ENCODE data around the gene MBNL2. TPM values are rescaled to one million over a fixed set of nuclear protein-coding genes. Genes with fewer than 3 reads are reported as not detected.

The MBNL2 gene
- total and polyA plus RNA-seq, 2 of the 4 experiments (the other 2 are of a cell fraction), result 26.9 to 103 TPM

DNA sequence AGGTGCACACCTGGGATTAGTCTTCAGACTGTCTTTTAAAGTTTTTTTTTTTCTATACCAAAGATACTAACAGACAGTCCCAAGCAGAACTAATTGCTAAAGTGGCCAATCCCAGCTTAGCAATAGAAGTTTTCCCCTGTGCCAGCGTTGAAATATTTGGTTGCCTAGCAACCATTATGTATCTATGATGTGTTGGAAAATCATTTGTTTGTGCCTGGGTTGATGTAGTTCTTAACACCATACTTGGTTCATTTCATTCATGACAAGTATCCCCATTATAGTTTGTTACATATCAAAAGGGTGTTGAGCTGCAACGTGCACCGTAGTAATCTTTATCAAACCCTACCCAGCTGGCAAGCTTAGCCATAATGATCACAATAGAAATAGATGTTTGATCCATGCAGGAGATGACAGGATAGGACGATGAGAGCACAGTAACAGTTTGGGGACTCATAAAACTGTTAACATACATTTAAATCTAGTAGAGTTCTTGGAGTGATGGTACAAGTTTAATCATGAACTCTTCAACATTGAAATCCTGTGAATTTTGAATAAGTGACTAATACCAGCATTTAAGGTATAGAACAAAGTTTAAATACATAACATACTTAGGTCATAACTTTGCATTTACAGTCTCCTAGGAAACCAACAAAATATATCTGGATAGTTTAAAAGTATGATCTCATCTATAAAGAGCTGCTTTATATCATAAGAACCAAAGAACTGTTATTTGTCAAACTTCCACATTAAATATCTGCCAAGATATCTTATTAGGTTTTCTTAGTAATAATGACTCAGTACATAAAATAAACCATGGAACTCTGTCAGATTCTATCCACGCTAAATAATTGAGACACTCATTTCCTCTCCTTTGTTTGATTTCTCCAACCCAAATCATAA, 73.4 kb downstream of the MBNL2 start (continued):
- TF ChIP-seq RCOR1 (IDR thresholded peaks at IDR 0.05; ENCODE audit: insufficient replicate concordance, low read length), result no peak
- no peak for TF ChIP-seq MXI1 (IDR thresholded peaks at IDR 0.05; ENCODE audit: borderline replicate concordance, low read depth, low read length)
- 0 out of 2 replicates have a peak, but pooled peaks have one; percentile 5 for TF ChIP-seq FOS (IDR thresholded peaks at IDR 0.05; ENCODE audit: low read depth, low read length)
- TF ChIP-seq POLR2A (IDR thresholded peaks at IDR 0.05; ENCODE audit: low read depth, low read length), result no peak

DNA sequence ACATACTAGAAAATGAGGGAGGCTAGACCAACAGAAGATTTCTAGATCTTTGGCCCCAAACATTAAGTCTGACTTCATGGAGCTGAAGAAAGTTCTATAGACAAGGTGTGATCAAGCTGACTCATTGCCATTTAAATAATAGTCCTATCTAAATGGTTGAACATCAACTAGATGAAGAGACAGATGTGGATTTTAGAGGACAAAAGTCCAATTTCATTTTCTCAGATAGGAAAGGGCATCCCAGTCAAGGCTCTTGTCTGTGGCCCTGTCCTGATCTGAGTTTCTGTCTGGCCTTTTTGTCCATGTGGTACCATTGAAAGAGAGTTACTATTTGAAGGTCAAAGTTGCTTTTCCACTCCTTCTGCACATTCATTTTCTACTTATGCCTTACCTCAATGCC, 74.6 kb downstream of the MBNL2 start:
- H3K4me2 ChIP-seq (ENCODE audit: low read depth, low read length), result no peak overlapping the region
- H3K23ac ChIP-seq (ENCODE audit: low read depth, low read length), result peak overlapping the region; percentile 87; the same call in 1 of the 2 replicates
- H4K8ac ChIP-seq (ENCODE audit: low read depth in 2 of 2, low read length in 2 of 2), result peak overlapping the region in 1 of 2 experiments; percentile 55; a peak in 2 of 4 replicates
- peaks cover 12% of the 10 kb centered on the region for H3K36me3 ChIP-seq (ENCODE audit: control insufficient read depth, insufficient read depth, low read length)
- BruUV-seq (replicated peaks), result no TSS peak
- H4K5ac ChIP-seq (ENCODE audit: low read depth, low read length), result no peak overlapping the region
- TF ChIP-seq RCOR1 (IDR thresholded peaks at IDR 0.05; ENCODE audit: insufficient replicate concordance, low read length) (no peak), MAZ (IDR thresholded peaks at IDR 0.05; ENCODE audit: borderline replicate concordance, low read depth, low read length) (no peak), FOS (IDR thresholded peaks at IDR 0.05; ENCODE audit: low read depth, low read length) (no peak)
- H2AK5ac ChIP-seq (ENCODE audit: low read depth, low read length), result peak overlapping the region; percentile 85
- peak overlapping the region; percentile 79; the same call in 1 of the 2 replicates for H2BK20ac ChIP-seq (ENCODE audit: low read depth, low read length)
- no peak overlapping the region for H3K9ac ChIP-seq (ENCODE audit: low read depth, low read length)
- peaks cover 21% of the 10 kb centered on the region for H3K4me1 ChIP-seq (ENCODE audit: control insufficient read depth, insufficient read depth, low read length)
- no peak overlapping the region for H3K18ac ChIP-seq (ENCODE audit: low read depth, low read length)
- no peak overlapping the region; the same call in 1 of the 2 replicates for H3K56ac ChIP-seq (ENCODE audit: extremely low read depth, insufficient read depth, low read length)
- no peak for DNase-seq
- ChIA-PET CTCF (interaction anchor here (0.9 kb wide), 1 partner anchor 74 kb away, joined by 3 read pairs; no protein-coding TSS in a partner anchor), POLR2A (ENCODE audit: unreplicated experiment) (interaction anchor here (0.9 kb wide), 1 partner anchor 11 kb away, joined by 3 read pairs; no protein-coding TSS in a partner anchor)
- ATAC-seq (ENCODE audit: low read depth), result no peak
- no peak overlapping the region for H3K4me3 ChIP-seq (ENCODE audit: insufficient read depth, low read depth, low read length)
- peak overlapping the region; percentile 20 for H2BK5ac ChIP-seq (ENCODE audit: low read depth, low read length, poor library complexity, severe bottlenecking)
- no peak overlapping the region for H2AK9ac ChIP-seq (replicated peaks; ENCODE audit: low read depth, low read length, poor library complexity)
- H2BK120ac ChIP-seq (ENCODE audit: low read depth, low read length), result peak overlapping the region; percentile 81
- peak overlapping the region; percentile 38 for H3K14ac ChIP-seq (replicated peaks; ENCODE audit: low read depth, low read length)
- no peak overlapping the region for H3K27ac ChIP-seq (ENCODE audit: insufficient read depth, low read length)
- peak overlapping the region; percentile 45; the same call in 1 of the 2 replicates for H4K91ac ChIP-seq (ENCODE audit: insufficient read depth, low read depth, low read length)
- no peaks in the 10 kb centered on the region for H3K27me3 ChIP-seq (ENCODE audit: control insufficient read depth, insufficient read depth, low read length)
- peaks cover 49 to 69% of the 10 kb centered on the region in 2 experiments for H3K79me1 ChIP-seq (ENCODE audit: low read depth in 1 of 2, low read length in 2 of 2)
- dilution Hi-C loops (cut with HindIII; ENCODE audit: low sequenced_read_pairs, unreplicated experiment) (no loop called here), intact Hi-C loops (cut with micrococcal nuclease) (no loop called here), in situ Hi-C loops (cut with MboI; ENCODE audit: low sequenced_read_pairs) (no loop called here)
- no peak overlapping the region for H2AFZ ChIP-seq (replicated peaks; ENCODE audit: low read length, poor library complexity)
- H4K20me1 ChIP-seq (ENCODE audit: insufficient read depth, low read length), result peaks cover 36% of the 10 kb centered on the region; the same call in 1 of the 2 replicates
- no peaks in the 10 kb centered on the region for H3K9me3 ChIP-seq (ENCODE audit: control insufficient read depth, insufficient read depth, low read length)
- peak overlapping the region; percentile 67 for H3K4ac ChIP-seq (ENCODE audit: low read depth, low read length)
- H2BK15ac ChIP-seq (ENCODE audit: low read depth, low read length), result peak overlapping the region; percentile 76; the same call in 2 of the 3 replicates
- peaks cover 26% of the 10 kb centered on the region for H3K9me1 ChIP-seq (ENCODE audit: insufficient read depth, low read length)

All from IMR-90 (cell line).